ENCODE data around the gene RIPK1.

RIPK1 gene

GRCh38 chr6:3114377-3114776 is 46.1 kb downstream of the RIPK1 start (continued):
- TF ChIP-seq GLIS3 (CRISPR knock-in tag; IDR thresholded peaks at IDR 0.05) (no peak), ARNTL (CRISPR knock-in tag; IDR thresholded peaks at IDR 0.05; ENCODE audit: borderline replicate concordance, low read depth) (no peak)

GRCh38 chr6:3117912-3118352 is 49.6 kb downstream of the RIPK1 start:
- peak; percentile 36 for ATAC-seq
- TF ChIP-seq ESRRG (CRISPR knock-in tag; IDR thresholded peaks at IDR 0.05) (no peak), ZC3H10 (CRISPR knock-in tag; IDR thresholded peaks at IDR 0.05) (no peak), ISL1 (CRISPR knock-in tag; IDR thresholded peaks at IDR 0.05) (no peak), CREB5 (CRISPR knock-in tag; IDR thresholded peaks at IDR 0.05; ENCODE audit: low read depth) (0 out of 2 replicates have a peak, but pooled peaks have one; percentile 18)

- TF ChIP-seq ZNF8 (CRISPR knock-in tag; IDR thresholded peaks at IDR 0.05), result no peak
- no peak for TF ChIP-seq POU6F1 (CRISPR knock-in tag; IDR thresholded peaks at IDR 0.05; ENCODE audit: borderline replicate concordance, low read depth)
- no peak for TF ChIP-seq ZFP30 (CRISPR knock-in tag; IDR thresholded peaks at IDR 0.05)
- TF ChIP-seq ZC3H10 (CRISPR knock-in tag; IDR thresholded peaks at IDR 0.05), result no peak
- TF ChIP-seq CREB5 (CRISPR knock-in tag; IDR thresholded peaks at IDR 0.05; ENCODE audit: low read depth), result no peak
- no peak for TF ChIP-seq TOX (CRISPR knock-in tag; IDR thresholded peaks at IDR 0.05; ENCODE audit: borderline replicate concordance)
- TF ChIP-seq SNAI2 (CRISPR knock-in tag; IDR thresholded peaks at IDR 0.05), result no peak
- TF ChIP-seq CSDC2 (CRISPR knock-in tag; IDR thresholded peaks at IDR 0.05), result no peak
- no peak for TF ChIP-seq ZFP3 (CRISPR knock-in tag; IDR thresholded peaks at IDR 0.05)
- no peak for TF ChIP-seq OSR1 (CRISPR knock-in tag; IDR thresholded peaks at IDR 0.05)
- TF ChIP-seq ARNTL (CRISPR knock-in tag; IDR thresholded peaks at IDR 0.05; ENCODE audit: borderline replicate concordance, low read depth), result no peak
- TF ChIP-seq ESRRG (CRISPR knock-in tag; IDR thresholded peaks at IDR 0.05), result no peak
- no peak for TF ChIP-seq ISL1 (CRISPR knock-in tag; IDR thresholded peaks at IDR 0.05)
- TF ChIP-seq TSHZ2 (CRISPR knock-in tag; IDR thresholded peaks at IDR 0.05), result no peak
- TF ChIP-seq GLIS3 (CRISPR knock-in tag; IDR thresholded peaks at IDR 0.05), result no peak
- no peak for TF ChIP-seq ZNF70 (CRISPR knock-in tag; IDR thresholded peaks at IDR 0.05)
- no peak for TF ChIP-seq PATZ1 (CRISPR knock-in tag; IDR thresholded peaks at IDR 0.05; ENCODE audit: borderline replicate concordance)
- TF ChIP-seq RARB (CRISPR knock-in tag; IDR thresholded peaks at IDR 0.05), result no peak
- ATAC-seq, result peak; percentile 92
Measured at GRCh38 chr6:3118353-3119039, 50.2 kb downstream of the RIPK1 start, which contains the start of gene BPHL. TSS of gene BPHL (plus strand) at chr6:3118711. CDS start at chr6:3118741, 30 bp downstream.
